NB4 (cell line): ENCODE data around the gene TUBE1.

Experiments
- DNase-seq: peaks from one replicate; pipeline ENCODE4 v3.0.0; 2010; ENCODE audit warnings: low read depth
- H3K4me3 ChIP-seq: one replicate; pipeline ENCODE4 v1.5.1; 2011; ENCODE audit warnings: mild to moderate bottlenecking, low read depth, low read length, moderate library complexity
- MYC ChIP-seq: IDR thresholded peaks from 2 replicates; pipeline ENCODE4 v1.6.1; 2011; ENCODE audit warnings: low read depth, low read length
- POLR2A ChIP-seq: IDR thresholded peaks from 2 replicates; pipeline ENCODE4 v1.6.1; 2011; ENCODE audit warnings: mild to moderate bottlenecking; ENCODE audit not compliant: insufficient read length; ENCODE audit errors: extremely low read depth
- TF ChIP-seq, protein P1 (sequence below): IDR thresholded peaks from 2 replicates; pipeline ENCODE4 v1.6.1; 2011; ENCODE audit warnings: low read depth, low read length
- TF ChIP-seq, protein P2 (sequence below): IDR thresholded peaks from one replicate; pipeline ENCODE4 v1.5.1; 2012; ENCODE audit warnings: low read depth, low read length

Gene TUBE1

DNA sequence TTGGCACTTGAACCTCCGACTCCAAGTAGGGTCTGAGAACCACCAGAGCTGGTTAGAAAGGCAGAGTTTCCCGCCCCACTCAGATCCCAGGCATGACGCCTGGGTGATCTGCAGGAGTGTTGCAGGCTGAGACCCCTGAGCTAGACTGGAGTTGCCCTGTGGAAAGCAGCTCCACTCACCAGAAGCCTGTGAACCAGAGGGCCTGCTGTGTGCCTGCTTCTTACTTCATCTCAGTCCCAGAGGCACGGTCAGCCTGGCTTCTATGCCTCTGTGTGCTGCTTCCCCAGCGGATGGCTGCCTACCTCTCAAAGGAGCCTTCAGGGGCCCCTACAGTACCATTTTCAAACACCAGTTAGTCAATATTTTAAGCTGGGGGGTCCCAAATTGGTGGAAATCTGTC lies 49.0 kb downstream of the TUBE1 start:
- no peak overlapping the region for H3K4me3 ChIP-seq
- DNase-seq, result no peak
- TF ChIP-seq, protein P1, sequence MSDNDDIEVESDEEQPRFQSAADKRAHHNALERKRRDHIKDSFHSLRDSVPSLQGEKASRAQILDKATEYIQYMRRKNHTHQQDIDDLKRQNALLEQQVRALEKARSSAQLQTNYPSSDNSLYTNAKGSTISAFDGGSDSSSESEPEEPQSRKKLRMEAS, result no peak
- TF ChIP-seq, protein P2, sequence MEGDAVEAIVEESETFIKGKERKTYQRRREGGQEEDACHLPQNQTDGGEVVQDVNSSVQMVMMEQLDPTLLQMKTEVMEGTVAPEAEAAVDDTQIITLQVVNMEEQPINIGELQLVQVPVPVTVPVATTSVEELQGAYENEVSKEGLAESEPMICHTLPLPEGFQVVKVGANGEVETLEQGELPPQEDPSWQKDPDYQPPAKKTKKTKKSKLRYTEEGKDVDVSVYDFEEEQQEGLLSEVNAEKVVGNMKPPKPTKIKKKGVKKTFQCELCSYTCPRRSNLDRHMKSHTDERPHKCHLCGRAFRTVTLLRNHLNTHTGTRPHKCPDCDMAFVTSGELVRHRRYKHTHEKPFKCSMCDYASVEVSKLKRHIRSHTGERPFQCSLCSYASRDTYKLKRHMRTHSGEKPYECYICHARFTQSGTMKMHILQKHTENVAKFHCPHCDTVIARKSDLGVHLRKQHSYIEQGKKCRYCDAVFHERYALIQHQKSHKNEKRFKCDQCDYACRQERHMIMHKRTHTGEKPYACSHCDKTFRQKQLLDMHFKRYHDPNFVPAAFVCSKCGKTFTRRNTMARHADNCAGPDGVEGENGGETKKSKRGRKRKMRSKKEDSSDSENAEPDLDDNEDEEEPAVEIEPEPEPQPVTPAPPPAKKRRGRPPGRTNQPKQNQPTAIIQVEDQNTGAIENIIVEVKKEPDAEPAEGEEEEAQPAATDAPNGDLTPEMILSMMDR, result no peak
- TF ChIP-seq MYC, result no peak
- TF ChIP-seq POLR2A, result no peak

DNA sequence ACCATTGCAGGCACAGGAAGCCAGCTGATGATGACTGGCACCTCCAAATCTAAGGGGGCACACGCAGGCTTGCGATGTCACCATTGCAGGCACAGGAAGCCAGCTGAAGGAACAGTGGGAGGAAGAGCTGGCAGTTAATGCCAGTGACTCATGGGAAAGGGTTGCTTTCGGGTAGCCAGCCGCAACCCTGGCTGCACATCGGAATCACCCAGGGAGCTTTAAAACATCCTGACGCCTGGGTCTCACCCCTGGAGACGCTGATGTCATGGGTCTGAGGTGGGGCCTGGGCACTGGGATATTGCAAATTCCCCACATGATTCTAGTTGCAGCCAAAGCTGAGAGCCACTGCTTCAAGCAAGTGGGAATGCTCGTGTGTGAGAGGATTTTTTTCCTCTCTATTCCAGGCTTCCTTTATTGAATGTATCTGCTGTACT lies 49.5 kb downstream of the TUBE1 start:
- TF ChIP-seq, protein P2, result no peak
- TF ChIP-seq, protein P1, result no peak
- TF ChIP-seq POLR2A, result no peak
- DNase-seq, result no peak

DNA sequence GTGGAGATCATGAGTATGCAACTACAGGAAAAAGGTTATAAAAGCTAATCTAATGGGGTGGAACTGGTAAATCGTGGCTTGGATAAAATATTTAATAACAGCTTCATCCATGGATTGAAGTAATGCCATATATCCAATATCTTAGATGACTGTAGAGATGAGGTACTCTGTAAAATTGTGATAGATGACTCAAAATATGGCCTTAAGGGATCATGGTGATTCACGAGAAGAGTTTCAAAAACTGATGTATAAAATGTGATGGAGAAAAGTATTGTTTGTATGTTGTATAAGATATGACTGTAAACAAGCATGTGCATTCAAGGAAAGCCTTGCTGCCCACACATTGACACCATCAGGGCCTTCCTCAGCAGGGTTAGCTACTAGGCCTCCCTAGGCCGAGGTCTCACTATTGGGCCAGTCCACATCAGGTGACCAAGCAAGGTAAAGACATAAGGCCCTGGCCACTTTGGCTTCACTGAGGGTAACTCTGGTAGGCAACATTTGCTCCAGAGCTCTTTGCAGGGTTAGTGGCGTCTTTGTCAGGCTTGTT lies 51.1 kb downstream of the TUBE1 start:
- DNase-seq, result no peak
- TF ChIP-seq, protein P1, result no peak
- TF ChIP-seq POLR2A (no peak), MYC (no peak)
- TF ChIP-seq, protein P2, result no peak
- no peak overlapping the region for H3K4me3 ChIP-seq

More for the DNA sequence above, 49.5 kb downstream of the TUBE1 start:
- H3K4me3 ChIP-seq, result no peak overlapping the region

DNA sequence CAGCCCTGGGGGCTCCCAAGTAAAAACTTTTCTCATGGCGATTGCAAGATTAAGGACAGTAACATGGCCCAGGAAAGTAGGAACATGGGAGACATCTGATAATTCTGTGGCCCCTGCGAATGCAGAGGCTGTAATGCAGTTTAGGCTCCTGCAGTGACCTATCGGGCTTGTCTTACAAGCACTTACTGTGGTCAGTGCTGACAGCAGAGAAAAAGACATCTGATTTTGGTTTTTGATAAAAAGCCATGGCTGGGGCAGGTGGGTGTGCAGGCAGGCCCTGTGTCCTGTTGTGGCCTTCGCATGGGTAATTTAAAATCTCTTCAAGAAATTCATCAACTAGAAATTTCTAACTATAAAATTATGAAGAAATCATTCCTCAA lies 52.7 kb downstream of the TUBE1 start:
- DNase-seq, result no peak
- TF ChIP-seq, protein P1, result no peak
- TF ChIP-seq MYC (no peak), POLR2A (no peak)
- TF ChIP-seq, protein P2, result no peak
- H3K4me3 ChIP-seq, result no peak overlapping the region

DNA sequence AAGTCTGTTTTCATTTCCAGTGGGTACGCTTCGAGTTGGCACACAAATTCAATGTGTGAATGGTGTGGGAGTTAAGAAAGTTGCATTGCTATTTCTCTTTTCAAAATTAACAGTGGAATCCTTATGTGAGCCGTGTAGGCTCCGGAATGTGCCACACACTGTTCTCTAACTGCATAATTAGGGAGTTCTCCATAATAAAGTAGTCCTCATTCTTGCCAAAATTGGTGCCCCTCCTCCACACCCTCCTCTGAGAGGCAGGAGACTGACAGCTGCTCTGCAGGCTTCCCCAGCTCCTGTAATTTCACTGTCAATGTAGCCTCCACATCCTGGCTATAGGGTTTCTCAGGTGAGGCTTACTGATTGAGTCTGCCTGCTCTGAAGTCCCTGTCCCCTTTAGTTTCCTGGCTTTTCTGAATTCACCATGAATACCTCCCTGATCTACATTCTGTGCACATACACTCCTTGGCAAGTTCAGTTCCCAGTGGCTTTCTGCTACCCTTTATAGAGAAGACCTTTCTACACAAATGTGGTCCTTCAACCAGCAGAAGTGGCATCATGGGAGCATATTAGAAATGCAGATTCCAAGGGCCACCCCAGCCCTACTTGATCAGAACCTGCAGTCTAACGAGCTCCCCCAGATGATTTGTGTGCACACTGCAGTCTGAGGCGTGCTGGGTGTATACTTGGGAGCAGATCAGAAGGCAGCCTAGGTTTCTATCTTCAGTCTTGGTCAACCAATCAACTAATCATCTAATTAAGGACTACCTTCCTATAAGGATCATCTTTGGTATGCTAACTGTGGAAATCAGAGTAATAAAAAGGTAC lies 53.3 kb downstream of the TUBE1 start:
- TF ChIP-seq, protein P2, result no peak
- TF ChIP-seq MYC (no peak), POLR2A (no peak)
- TF ChIP-seq, protein P1, result no peak
- no peak overlapping the region for H3K4me3 ChIP-seq
- DNase-seq, result no peak
